NK-92 treated with Interleukin-12 subunit alpha and Interleukin-12 subunit beta, amount 100 ng/mL, for 24 hours (cell line): ENCODE results near the gene GPATCH1.
"Not testable (repeated sequence)": the region's sequence is repeated elsewhere in the genome, so short reads cannot be mapped to it uniquely, and the experiment has no call there.

Source experiments
- DNase-seq: peaks from one replicate; lab custom pipeline; 2025; lab: John Stamatoyannopoulos, UW

GPATCH1 gene

DNA sequence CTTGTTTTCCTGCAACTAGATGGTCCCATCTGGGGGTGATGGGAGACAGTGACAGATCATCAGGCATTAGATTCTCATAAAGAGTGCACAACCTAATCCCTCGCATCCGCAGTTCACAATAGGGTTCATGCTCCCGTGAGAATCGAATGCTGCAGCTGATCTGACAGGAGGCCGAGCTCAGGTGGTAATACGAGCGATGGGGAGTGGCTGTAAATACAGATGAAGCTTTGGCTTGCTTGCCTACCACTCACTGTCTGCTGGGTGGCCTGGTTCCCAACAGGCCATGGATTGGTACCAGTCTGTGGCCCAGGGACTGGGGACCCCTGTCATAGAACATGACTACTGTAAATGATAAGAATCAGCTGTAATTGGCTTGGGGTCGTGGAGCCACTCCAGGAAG is 78.9 kb downstream of the GPATCH1 start:
- no peak for DNase-seq

DNA sequence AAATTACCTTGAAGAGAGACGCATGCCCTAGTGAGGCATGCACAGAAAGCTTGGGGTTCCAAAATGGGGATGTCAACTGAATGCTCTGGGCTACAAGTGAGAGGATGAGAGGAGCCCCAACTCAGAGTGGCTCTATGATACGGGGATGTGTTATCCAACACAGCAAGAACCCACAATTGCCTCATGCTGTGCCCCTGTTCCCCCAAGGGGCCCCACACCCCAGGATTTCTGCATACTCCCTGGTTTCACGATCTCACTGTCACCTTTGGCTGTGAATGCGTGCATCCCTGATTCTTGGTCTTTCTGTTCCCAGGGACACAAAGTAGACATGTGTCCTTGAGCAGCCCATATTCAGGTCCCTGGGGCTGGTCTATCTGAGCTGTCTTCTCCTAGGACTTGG is 80.2 kb downstream of the GPATCH1 start:
- DNase-seq, result no peak

- DNase-seq, result no peak
Measured at GRCh38 chr19:33163481-33163880, 82.5 kb downstream of the GPATCH1 start.

- not testable (repeated sequence) for DNase-seq
Measured at GRCh38 chr19:33166037-33166436, 85.1 kb downstream of the GPATCH1 start.

- no peak for DNase-seq
Measured at GRCh38 chr19:33167438-33167837, 86.5 kb downstream of the GPATCH1 start.

GRCh38 chr19:33168528-33168927 is 87.5 kb downstream of the GPATCH1 start:
- no peak for DNase-seq

GRCh38 chr19:33171222-33171795 is 90.3 kb downstream of the GPATCH1 start:
- DNase-seq, result no peak

- DNase-seq, result no peak
Measured at GRCh38 chr19:33171916-33172359, 91.0 kb downstream of the GPATCH1 start.

DNA sequence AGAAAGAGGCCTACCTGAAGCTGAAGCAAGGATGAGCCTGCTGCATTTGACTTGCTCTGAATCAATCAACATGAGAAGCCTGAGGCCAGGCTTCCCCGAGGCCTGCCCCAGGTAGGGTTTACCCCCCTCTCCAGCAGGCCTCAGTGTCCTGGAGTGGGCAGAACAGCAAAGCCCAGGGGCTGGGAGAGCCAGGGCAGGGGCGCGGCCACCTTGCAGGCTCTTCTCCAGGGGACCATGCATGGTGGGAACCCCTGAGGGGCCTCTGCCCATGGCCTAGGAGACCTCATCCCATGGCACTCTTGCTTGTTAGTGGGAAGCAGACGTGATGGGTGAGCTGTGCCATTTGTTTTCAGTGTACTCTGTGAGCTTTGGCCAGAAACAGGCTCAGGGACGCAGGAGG is 93.2 kb downstream of the GPATCH1 start:
- no peak for DNase-seq

DNA sequence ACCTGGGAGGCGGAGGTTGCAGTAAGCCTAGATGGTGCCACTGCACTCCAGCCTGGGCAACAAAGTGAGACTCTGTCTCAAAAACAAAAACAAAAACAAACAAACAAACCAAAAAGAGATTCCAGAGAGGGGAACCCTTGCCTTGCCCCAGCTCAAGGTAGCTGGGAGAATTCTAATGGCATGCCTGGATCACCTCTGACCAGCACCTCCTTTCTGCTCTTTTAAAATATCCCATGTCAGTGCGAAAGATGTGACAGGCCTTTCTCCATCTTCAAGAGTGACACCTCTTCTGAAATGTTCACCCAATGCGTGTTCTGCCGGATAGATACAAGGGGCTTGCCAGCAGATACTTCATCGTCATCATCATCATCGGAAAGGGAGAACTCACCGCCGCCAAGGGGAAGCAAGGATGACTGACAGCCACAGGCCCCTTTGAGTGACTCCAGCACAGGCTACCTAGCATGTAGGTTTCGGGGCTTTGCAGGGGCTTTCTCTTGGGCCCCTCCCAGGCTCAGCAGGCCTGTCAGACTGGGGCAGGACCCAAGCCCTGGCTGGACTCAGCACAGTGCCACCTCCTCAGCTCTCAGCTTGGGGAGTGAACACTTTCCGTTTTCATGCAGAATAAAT is 94.3 kb downstream of the GPATCH1 start:
- DNase-seq, result no peak

GRCh38 chr19:33175886-33176669 is 95.1 kb downstream of the GPATCH1 start:
- peak; percentile 18 for DNase-seq

- peak; percentile 99 for DNase-seq
Measured at GRCh38 chr19:33176670-33177416, 95.9 kb downstream of the GPATCH1 start.

DNA sequence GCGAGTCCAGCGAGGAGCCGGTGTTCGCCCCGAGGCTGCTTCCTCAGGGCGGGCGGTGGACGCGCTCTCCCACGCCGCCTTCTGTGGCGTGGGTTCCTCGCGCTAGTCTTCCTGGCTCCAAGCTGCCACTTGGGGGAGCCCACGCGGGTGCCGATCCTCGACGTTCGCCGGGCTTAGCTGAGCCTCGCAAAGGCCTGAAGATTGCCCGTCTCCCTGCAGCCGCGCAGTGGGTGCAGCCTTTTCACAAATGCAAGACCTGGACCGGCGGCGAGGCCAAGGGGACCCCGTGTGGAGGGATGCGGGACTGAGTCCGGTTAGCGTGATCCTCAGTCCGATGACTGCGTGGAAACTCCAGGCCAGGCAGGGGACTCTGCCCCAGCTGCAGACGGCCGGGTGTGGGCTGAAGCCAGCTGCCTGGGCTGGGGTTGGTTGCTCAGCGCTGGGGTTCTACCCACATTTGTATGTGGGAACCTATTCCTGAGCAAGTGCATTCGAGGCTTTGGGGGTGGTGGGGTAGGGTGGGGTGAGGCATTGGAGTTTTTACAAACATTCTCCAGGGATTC is 96.5 kb downstream of the GPATCH1 start:
- peak; percentile 76 for DNase-seq
